ENCODE results near the gene SGCG. TPM values are rescaled to one million over a fixed set of nuclear protein-coding genes. Genes with fewer than 3 reads are reported as not detected.

The SGCG gene
- total RNA-seq, 1 donor from 2014 or later, result not detected

DNA sequence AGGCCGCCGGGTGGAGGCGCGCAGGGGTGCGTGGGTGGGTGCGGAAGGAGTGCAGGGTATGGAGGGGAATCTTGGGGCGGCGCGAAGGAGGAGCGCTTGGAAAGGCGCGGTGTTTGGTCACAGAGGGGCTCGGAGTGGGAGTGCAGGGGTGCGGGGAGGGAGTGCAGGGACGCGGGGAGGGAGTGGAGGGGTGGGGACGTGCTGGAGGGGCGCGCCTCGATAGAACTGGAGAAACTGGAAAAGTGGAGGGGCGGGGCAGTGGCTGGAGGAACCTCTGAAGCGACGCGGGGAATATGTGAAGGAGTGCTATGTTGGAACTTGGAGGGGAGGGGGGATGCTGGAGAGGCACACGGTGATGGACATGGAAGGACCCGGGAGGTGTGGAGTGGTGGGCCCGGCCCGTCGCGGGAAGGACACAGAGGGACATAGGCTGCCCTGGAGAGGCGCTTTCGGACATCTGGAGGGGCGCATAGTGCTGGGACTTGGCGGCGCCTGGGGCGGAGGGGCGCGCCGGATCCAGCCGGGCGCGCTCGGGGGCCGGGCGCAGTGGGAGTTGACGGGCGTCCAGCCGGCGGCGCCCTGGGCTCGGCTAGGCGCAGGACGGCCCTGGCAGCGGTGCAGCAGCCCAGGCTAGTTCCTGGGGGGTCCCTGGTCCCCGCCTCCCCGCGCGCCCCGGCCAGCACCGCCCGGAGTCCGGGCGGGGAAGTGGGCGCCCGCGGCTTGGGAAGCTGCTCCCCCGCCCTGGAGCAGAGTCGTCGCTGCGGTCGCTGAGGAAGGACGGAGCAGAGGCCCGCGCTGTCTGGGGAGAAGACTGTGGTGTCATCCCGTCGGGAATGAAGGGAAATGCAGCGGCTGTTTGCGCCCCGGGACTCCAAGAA lies 20.8 kb upstream of the SGCG start:
- TF ChIP-seq, protein P1, sequence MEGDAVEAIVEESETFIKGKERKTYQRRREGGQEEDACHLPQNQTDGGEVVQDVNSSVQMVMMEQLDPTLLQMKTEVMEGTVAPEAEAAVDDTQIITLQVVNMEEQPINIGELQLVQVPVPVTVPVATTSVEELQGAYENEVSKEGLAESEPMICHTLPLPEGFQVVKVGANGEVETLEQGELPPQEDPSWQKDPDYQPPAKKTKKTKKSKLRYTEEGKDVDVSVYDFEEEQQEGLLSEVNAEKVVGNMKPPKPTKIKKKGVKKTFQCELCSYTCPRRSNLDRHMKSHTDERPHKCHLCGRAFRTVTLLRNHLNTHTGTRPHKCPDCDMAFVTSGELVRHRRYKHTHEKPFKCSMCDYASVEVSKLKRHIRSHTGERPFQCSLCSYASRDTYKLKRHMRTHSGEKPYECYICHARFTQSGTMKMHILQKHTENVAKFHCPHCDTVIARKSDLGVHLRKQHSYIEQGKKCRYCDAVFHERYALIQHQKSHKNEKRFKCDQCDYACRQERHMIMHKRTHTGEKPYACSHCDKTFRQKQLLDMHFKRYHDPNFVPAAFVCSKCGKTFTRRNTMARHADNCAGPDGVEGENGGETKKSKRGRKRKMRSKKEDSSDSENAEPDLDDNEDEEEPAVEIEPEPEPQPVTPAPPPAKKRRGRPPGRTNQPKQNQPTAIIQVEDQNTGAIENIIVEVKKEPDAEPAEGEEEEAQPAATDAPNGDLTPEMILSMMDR (conservative IDR thresholded peaks at IDR 0.05), result no peak

DNA sequence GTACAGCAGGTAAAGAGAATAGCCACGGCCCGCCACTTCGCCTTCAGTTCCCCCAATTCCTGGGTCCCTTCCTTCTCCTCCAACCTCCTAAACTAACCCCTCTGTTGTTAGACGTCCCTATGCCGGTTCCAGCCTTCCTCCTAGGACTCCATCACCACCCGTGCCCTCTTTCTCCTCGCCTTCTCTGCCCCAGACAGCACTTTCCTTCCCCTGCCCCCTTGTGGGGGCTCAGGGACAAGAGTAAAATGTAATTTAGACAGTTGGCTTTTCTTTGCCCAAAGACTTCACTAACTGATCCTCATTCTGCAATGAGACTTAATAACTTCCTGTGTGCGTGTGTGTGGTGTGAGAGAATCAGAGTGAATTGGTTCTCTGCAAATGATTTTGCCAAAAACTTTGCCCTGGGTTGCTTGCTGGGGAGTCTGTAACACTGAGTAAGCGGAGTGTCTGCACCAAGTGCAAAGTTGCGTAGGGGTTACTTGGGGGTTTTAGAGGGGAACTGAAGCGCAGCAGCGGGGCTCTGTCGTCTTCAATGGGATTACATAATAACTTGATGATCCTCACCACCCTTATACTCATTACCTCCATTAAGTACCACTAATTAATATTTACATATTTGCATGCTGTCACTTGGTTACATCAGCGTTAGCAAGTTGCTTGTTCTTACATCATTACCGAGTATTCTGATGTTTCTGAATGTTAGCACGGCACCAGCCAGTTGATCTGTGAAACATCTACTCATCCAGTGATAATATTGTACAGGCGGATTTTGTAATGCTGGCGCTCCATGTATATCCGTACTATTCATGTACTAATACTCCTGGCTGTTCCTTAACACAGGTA lies 19.9 kb upstream of the SGCG start:
- Mint-ChIP-seq H3K27ac (ENCODE audit: unreplicated experiment) (no peak overlapping the region), H3K4me1 (peaks cover 10% of the 10 kb centered on the region), H3K9me3 (peaks cover 3% of the 10 kb centered on the region), H3K27me3 (ENCODE audit: low read depth) (peaks cover 39% of the 10 kb centered on the region), H3K36me3 (ENCODE audit: low read depth) (peaks cover 5% of the 10 kb centered on the region), H3K4me3 (peak overlapping the region; percentile 81)
- DNase-seq (ENCODE audit: low read depth, low spot score), result no peak
- TF ChIP-seq, protein P1 (conservative IDR thresholded peaks at IDR 0.05), result no peak

More for the DNA sequence above, 20.8 kb upstream of the SGCG start:
- Mint-ChIP-seq H3K4me1 (peaks cover 10% of the 10 kb centered on the region), H3K27ac (ENCODE audit: unreplicated experiment) (no peak overlapping the region), H3K36me3 (ENCODE audit: low read depth) (peaks cover 5% of the 10 kb centered on the region), H3K4me3 (peak overlapping the region; percentile 93), H3K9me3 (peaks cover 3% of the 10 kb centered on the region), H3K27me3 (ENCODE audit: low read depth) (peaks cover 39% of the 10 kb centered on the region)
- DNase-seq (ENCODE audit: low read depth, low spot score), result peak; percentile 17

DNA sequence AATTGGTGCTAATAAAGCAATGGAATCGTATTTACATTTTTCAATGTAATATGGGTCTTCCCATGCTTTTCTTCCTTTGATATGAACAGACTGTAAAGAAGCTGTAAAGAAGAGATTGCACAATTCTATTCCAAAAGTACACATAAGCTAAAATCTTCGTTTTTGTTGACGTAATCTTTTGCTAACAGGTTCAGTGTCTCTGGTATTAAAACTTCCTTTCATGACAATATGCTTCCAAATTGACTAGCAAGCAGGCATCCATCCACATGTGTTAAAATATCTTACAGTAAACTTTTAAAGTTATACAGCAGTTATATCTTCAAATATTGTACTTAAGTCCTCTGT lies 19.3 kb upstream of the SGCG start:
- H3K4me3 Mint-ChIP-seq, result peak overlapping the region; percentile 81
- TF ChIP-seq, protein P1 (conservative IDR thresholded peaks at IDR 0.05), result no peak
- H3K27ac Mint-ChIP-seq (ENCODE audit: unreplicated experiment), result no peak overlapping the region

DNA sequence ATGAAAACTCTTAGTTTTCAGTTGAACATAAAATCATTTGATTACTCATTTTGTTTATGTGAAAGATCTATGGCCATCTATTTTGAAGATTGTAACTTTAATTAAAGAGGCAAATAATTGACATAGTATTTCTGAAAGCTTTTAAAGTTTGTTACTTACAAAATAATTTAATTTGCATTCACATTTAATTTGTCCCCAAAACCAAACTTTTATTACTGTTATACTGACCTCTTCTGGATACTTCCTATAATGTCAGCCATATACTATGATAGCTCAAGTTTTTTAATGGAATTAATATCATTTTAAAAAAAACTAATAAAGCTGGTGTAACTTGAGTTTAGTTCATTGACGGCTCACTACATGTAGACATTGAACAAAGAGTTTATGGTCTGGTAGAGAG lies 4.9 kb upstream of the SGCG start:
- no peaks in the 10 kb centered on the region for H3K36me3 Mint-ChIP-seq (ENCODE audit: low read depth)
- H3K27me3 Mint-ChIP-seq (ENCODE audit: low read depth), result no peaks in the 10 kb centered on the region
- no peak for DNase-seq (ENCODE audit: low read depth, low spot score)
- no peak overlapping the region for H3K27ac Mint-ChIP-seq (ENCODE audit: unreplicated experiment)
- H3K4me3 Mint-ChIP-seq, result no peak overlapping the region
- no peaks in the 10 kb centered on the region for H3K4me1 Mint-ChIP-seq
- TF ChIP-seq, protein P1 (conservative IDR thresholded peaks at IDR 0.05), result peak; percentile 66
- H3K9me3 Mint-ChIP-seq, result no peaks in the 10 kb centered on the region

More for the DNA sequence above, 19.3 kb upstream of the SGCG start:
- DNase-seq (ENCODE audit: low read depth, low spot score), result no peak
- H3K27me3 Mint-ChIP-seq (ENCODE audit: low read depth), result peaks cover 39% of the 10 kb centered on the region
- peaks cover 3% of the 10 kb centered on the region for H3K9me3 Mint-ChIP-seq
- peaks cover 5% of the 10 kb centered on the region for H3K36me3 Mint-ChIP-seq (ENCODE audit: low read depth)
- peaks cover 10% of the 10 kb centered on the region for H3K4me1 Mint-ChIP-seq

GRCh38 chr13:23182142-23182541 lies 1.4 kb downstream of the SGCG start:
- Mint-ChIP-seq H3K36me3 (ENCODE audit: low read depth) (no peaks in the 10 kb centered on the region), H3K4me1 (no peaks in the 10 kb centered on the region), H3K27me3 (ENCODE audit: low read depth) (no peaks in the 10 kb centered on the region), H3K9me3 (no peaks in the 10 kb centered on the region), H3K4me3 (no peak overlapping the region), H3K27ac (ENCODE audit: unreplicated experiment) (no peak overlapping the region)
- DNase-seq (ENCODE audit: low read depth, low spot score), result no peak
- TF ChIP-seq, protein P1 (conservative IDR thresholded peaks at IDR 0.05), result no peak
